ENCODE results near the gene CFAP68. TPM values are rescaled to one million over a fixed set of nuclear protein-coding genes. Genes with fewer than 3 reads are reported as not detected.

Gene CFAP68
- total RNA-seq, 1 donor from 2014 or later: 11.6 TPM

DNA sequence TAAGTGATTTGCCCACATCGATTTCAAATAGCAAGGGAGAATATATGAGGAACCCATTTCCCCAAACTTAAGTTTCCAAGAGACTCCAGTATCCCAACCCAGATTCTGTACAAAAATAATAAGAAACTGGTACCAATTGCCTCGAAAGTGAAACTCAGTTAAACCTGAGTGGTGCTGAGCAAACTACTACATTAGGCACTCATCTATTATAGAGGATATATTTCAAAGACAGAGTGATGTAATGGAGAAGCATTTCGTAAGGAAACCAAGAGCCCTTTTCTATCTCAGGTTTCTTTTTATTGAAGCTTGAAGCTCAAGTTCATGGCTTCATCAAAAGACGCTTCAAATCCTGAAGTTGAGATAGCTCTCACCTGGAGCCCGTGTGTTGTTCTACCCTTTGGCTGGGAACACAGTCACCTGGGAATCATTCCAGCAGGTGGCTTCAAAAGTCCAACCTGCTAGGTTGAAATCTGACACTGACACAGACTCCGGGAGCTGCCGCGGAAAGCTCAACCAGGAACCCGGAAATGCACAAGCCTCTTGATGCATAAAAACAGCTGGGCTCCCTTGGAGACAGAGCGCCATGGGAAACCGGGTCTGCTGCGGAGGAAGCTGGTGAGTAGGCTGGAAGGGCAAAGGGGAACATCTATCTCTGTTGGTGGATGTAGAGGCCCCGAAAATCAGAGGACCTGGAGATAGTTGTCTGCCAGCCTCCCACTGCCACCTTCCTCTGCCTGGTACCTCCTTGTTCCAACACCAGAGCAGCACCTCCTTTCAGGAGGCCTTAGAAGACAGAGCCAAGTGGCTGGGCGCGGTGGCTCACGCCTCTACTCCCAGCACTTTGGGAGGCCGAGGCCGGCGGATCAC, 39.3 kb downstream of the CFAP68 start, which contains the start of gene C11orf52:
C11orf52 (plus strand) TSS at position 524 of the 867 bp plus-strand sequence; CDS start at position 584, 60 bp downstream.
- Mint-ChIP-seq H3K9me3 (no peaks in the 10 kb centered on the region), H3K4me3 (no peak within 1 kb of the TSS), H3K36me3 (ENCODE audit: low read depth) (no peaks in the 10 kb centered on the region), H3K27me3 (peaks cover 31% of the 10 kb centered on the region), H3K27ac (no peak within 1 kb of the TSS), H3K4me1 (no peaks in the 10 kb centered on the region)
- DNase-seq: no peak
- POLR2A ChIA-PET: no interaction called here
- TF ChIP-seq CTCF (IDR thresholded peaks at IDR 0.05): no peak
- CTCF ChIA-PET: no interaction called here
- intact Hi-C loops (cut with micrococcal nuclease): no loop called here
- no peak for ATAC-seq (ENCODE audit: low read depth)

- Mint-ChIP-seq H3K27ac (no peak overlapping the region), H3K36me3 (ENCODE audit: low read depth) (no peaks in the 10 kb centered on the region), H3K27me3 (peaks cover 17% of the 10 kb centered on the region), H3K9me3 (no peaks in the 10 kb centered on the region), H3K4me1 (peaks cover 4% of the 10 kb centered on the region), H3K4me3 (no peak overlapping the region)
- TF ChIP-seq CTCF (IDR thresholded peaks at IDR 0.05): no peak
- DNase-seq: no peak
- CTCF ChIA-PET: no interaction called here
- intact Hi-C loops (cut with micrococcal nuclease): loop anchor here (10.0 kb wide), 1 partner anchor 1394 kb away; the partner anchor contains the start of gene TTC12
- POLR2A ChIA-PET: interaction anchor here (0.7 kb wide), 1 partner anchor 38 kb away, joined by 5 read pairs; no protein-coding TSS in a partner anchor
- ATAC-seq (ENCODE audit: low read depth): no peak
Observed at GRCh38 chr11:111920908-111921307, 41.6 kb downstream of the CFAP68 start.

DNA sequence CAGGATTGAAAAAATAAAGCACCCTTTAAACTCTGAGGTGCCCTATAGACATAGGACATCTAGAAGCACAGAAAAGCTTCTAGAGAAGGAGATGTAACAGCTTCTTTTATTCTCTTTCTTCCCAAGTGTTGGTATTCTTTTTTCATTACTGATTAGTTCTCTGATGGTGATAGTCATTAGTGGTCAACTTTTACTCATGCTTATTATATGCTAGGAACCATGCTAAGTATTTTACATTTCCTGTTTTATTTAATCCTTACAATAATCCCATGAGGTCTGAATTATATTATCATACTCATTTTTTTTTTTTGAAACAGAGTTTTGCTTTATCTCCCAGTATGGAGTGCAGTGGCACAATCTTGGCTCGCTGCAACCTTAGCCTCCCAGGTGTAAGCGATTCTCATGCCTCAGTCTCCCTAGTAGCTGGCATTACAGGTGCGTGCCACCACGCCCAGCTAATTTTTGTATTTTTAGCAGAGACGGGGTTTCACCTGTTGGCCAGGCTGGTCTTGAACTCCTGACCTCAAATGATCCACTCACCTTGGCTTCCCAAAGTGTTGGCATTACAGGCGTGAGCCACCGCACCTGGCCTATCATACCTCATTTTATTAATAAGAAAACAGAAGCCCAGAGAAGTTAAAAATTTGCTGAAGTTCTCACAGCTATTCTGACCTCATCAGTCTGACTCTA, 42.3 kb downstream of the CFAP68 start:
- POLR2A ChIA-PET: no interaction called here
- Mint-ChIP-seq H3K9me3 (no peaks in the 10 kb centered on the region), H3K4me1 (peaks cover 11% of the 10 kb centered on the region), H3K4me3 (no peak overlapping the region), H3K27me3 (peaks cover 11% of the 10 kb centered on the region), H3K36me3 (ENCODE audit: low read depth) (no peaks in the 10 kb centered on the region), H3K27ac (no peak overlapping the region)
- DNase-seq (no peak), ATAC-seq (ENCODE audit: low read depth) (no peak)
- no peak for TF ChIP-seq CTCF (IDR thresholded peaks at IDR 0.05)
- CTCF ChIA-PET: no interaction called here
- intact Hi-C loops (cut with micrococcal nuclease): loop anchor here (10.0 kb wide), 1 partner anchor 1393 kb away; the partner anchor contains the start of gene TTC12

GRCh38 chr11:111922803-111923202, 43.5 kb downstream of the CFAP68 start:
- no peak overlapping the region for H3K27ac Mint-ChIP-seq
- intact Hi-C loops (cut with micrococcal nuclease): loop anchor here (10.0 kb wide), 1 partner anchor 1392 kb away; the partner anchor contains the start of gene TTC12

More at GRCh38 chr11:111922803-111923202, 43.5 kb downstream of the CFAP68 start:
- Mint-ChIP-seq H3K36me3 (ENCODE audit: low read depth) (no peaks in the 10 kb centered on the region), H3K4me1 (peaks cover 17% of the 10 kb centered on the region), H3K27me3 (peaks cover 9% of the 10 kb centered on the region), H3K4me3 (no peak overlapping the region), H3K9me3 (no peaks in the 10 kb centered on the region)
- no peak for DNase-seq
- ChIA-PET POLR2A (no interaction called here), CTCF (no interaction called here)
- no peak for TF ChIP-seq CTCF (IDR thresholded peaks at IDR 0.05)
- ATAC-seq (ENCODE audit: low read depth): no peak
